Smooth muscle cell (in vitro differentiated cells): Measurements from ENCODE around the gene CYSTM1. TPM values are rescaled to one million over a fixed set of nuclear protein-coding genes. Genes with fewer than 3 reads are reported as not detected.

Source experiments
- DNase-seq: peaks from one replicate; lab custom pipeline; 2025; ENCODE audit not compliant: unreplicated experiment; lab: John Stamatoyannopoulos, UW
- H2AFZ ChIP-seq: fragments of 200-600 bp; sonication (generic); 2 replicates; pipeline ENCODE4 v1.6.0; 2016; ENCODE audit warnings: antibody characterized with exemption, low read depth, mild to moderate bottlenecking
- H3F3A ChIP-seq: fragments of 200-600 bp; sonication (generic); 2 replicates; pipeline ENCODE4 v1.6.0; 2017; ENCODE audit warnings: antibody characterized with exemption, low read depth
- H3K27ac ChIP-seq: fragments of 200-600 bp; sonication (generic); 2 replicates; pipeline ENCODE4 v1.5.1; 2016; ENCODE audit warnings: low read depth, mild to moderate bottlenecking
- H3K27me3 ChIP-seq: fragments of 200-600 bp; sonication (generic); 2 replicates; pipeline ENCODE4 v1.6.1; 2016; ENCODE audit warnings: low read depth, mild to moderate bottlenecking
- H3K36me3 ChIP-seq: fragments of 200-600 bp; sonication (generic); 2 replicates; pipeline ENCODE4 v1.5.1; 2016; ENCODE audit warnings: low read depth
- H3K4me1 ChIP-seq: fragments of 200-600 bp; sonication (generic); 2 replicates; pipeline ENCODE4 v1.5.1; 2016; ENCODE audit warnings: low read depth
- H3K4me2 ChIP-seq: fragments of 200-600 bp; sonication (generic); 2 replicates; pipeline ENCODE4 v1.6.0; 2016; ENCODE audit warnings: mild to moderate bottlenecking
- H3K4me3 ChIP-seq: fragments of 200-600 bp; sonication (generic); 2 replicates; pipeline ENCODE4 v1.5.1; 2016; ENCODE audit warnings: mild to moderate bottlenecking
- H3K79me2 ChIP-seq: fragments of 200-600 bp; sonication (generic); 2 replicates; pipeline ENCODE4 v1.6.0; 2016; ENCODE audit warnings: low read depth, mild to moderate bottlenecking
- H3K9ac ChIP-seq: fragments of 200-600 bp; sonication (generic); 2 replicates; pipeline ENCODE4 v1.6.0; 2016; ENCODE audit warnings: low read depth
- H3K9me3 ChIP-seq: fragments of 200-600 bp; sonication (generic); replicated peaks from 2 replicates; pipeline ENCODE4 v1.5.1; 2016; ENCODE audit warnings: low read depth
- H4K20me1 ChIP-seq: fragments of 200-600 bp; sonication (generic); 2 replicates; pipeline ENCODE4 v1.6.0; 2016; ENCODE audit warnings: low read depth
- WGBS: methylation state at CpG from one replicate; pipeline ENCODE4 v1.1.7; 2016; ENCODE audit warnings: low lambda C conversion rate; 5-methylcytosine and 5-hydroxymethylcytosine counted together
- polyA plus RNA-seq: library from polyadenylated mRNA; unstranded; fragments of >200 nt; fragmentation: Nextera tagmentation; extraction: Ambion mirVana; gene quantifications from 2 replicates; pipeline ENCODE4 v1.2.1, GENCODE V29; 2016
- total RNA-seq: library from RNA; depleted of rRNA; stranded (reverse); fragments of >200 nt; gene quantifications from 2 replicates; pipeline ENCODE4 v1.2.3, GENCODE V29; 2014
- TF ChIP-seq, protein P1 (sequence below): fragments of 200-600 bp; sonication (generic); IDR thresholded peaks from 2 replicates; pipeline ENCODE4 v1.5.1; 2017; ENCODE audit warnings: borderline replicate concordance, mild to moderate bottlenecking, antibody characterized with exemption; ENCODE audit not compliant: insufficient read depth, poor library complexity, severe bottlenecking

The CYSTM1 gene
- total and polyA plus RNA-seq, 2 experiments from 2014 or later, result 23.5 to 45.6 TPM

DNA sequence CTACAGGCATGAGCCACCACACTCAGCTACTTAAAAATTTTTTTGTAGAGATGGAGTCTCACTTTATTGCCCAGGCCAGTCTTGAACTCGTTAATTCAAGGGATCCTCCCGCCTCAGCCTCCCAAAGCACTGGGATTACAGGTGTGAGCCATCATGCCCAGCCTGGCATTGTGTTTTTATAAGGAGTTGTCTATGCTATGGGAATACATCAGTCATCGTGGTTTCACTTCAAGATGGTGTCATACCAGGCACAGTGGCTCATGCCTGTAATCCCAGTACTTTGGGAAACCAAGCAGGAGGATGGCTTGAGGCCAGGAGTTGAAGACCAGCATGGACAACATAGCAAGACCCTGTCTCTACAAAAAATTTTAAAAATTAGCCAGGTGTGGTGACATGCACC lies 49.7 kb downstream of the CYSTM1 start:
- H3K27me3 ChIP-seq, result no peaks in the 10 kb centered on the region
- WGBS, result 94% methylated on average over 3 of the region's 3 CpGs
- no peaks in the 10 kb centered on the region for H3K9me3 ChIP-seq
- no peaks in the 10 kb centered on the region for H4K20me1 ChIP-seq
- no peak overlapping the region for H3K4me2 ChIP-seq
- DNase-seq, result no peak
- TF ChIP-seq, protein P1, sequence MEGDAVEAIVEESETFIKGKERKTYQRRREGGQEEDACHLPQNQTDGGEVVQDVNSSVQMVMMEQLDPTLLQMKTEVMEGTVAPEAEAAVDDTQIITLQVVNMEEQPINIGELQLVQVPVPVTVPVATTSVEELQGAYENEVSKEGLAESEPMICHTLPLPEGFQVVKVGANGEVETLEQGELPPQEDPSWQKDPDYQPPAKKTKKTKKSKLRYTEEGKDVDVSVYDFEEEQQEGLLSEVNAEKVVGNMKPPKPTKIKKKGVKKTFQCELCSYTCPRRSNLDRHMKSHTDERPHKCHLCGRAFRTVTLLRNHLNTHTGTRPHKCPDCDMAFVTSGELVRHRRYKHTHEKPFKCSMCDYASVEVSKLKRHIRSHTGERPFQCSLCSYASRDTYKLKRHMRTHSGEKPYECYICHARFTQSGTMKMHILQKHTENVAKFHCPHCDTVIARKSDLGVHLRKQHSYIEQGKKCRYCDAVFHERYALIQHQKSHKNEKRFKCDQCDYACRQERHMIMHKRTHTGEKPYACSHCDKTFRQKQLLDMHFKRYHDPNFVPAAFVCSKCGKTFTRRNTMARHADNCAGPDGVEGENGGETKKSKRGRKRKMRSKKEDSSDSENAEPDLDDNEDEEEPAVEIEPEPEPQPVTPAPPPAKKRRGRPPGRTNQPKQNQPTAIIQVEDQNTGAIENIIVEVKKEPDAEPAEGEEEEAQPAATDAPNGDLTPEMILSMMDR, result no peak
- H3K9ac ChIP-seq, result no peak overlapping the region
- H3K4me1 ChIP-seq, result peaks cover 16% of the 10 kb centered on the region
- H3K79me2 ChIP-seq, result no peaks in the 10 kb centered on the region
- no peak overlapping the region for H3K4me3 ChIP-seq
- H3F3A ChIP-seq, result peaks cover 7% of the 10 kb centered on the region
- H2AFZ ChIP-seq, result no peak overlapping the region
- H3K36me3 ChIP-seq, result no peaks in the 10 kb centered on the region
- H3K27ac ChIP-seq, result no peak overlapping the region

DNA sequence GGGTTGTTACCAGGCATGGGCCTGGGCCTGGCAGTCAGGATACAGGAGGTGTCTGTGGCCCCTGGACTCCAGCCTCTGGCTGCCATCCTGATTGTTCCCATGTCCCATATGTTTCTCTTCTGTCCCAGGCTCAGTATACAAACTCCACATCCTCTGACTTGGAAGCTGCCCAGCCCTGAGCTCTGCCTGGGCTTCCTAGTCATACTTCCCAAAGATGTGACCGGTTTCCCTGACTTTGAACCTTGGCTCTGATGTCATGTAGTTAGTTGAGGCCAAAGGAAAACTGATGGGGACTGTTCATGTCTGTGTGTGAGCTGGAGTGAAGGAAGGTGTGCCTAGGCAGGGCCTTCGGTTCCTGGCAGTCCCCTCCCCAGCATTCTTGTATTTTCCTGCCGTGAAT lies 50.4 kb downstream of the CYSTM1 start:
- Histone ChIP-seq H2AFZ (no peak overlapping the region), H3K79me2 (no peaks in the 10 kb centered on the region), H3K9me3 (no peaks in the 10 kb centered on the region), H4K20me1 (no peaks in the 10 kb centered on the region), H3F3A (peaks cover 7% of the 10 kb centered on the region), H3K4me3 (no peak overlapping the region), H3K4me1 (peaks cover 11% of the 10 kb centered on the region), H3K27ac (no peak overlapping the region), H3K9ac (no peak overlapping the region), H3K27me3 (no peaks in the 10 kb centered on the region), H3K36me3 (no peaks in the 10 kb centered on the region), H3K4me2 (no peak overlapping the region)
- DNase-seq, result no peak
- 94% methylated on average over 3 of the region's 3 CpGs for WGBS
- TF ChIP-seq, protein P1, result no peak

DNA sequence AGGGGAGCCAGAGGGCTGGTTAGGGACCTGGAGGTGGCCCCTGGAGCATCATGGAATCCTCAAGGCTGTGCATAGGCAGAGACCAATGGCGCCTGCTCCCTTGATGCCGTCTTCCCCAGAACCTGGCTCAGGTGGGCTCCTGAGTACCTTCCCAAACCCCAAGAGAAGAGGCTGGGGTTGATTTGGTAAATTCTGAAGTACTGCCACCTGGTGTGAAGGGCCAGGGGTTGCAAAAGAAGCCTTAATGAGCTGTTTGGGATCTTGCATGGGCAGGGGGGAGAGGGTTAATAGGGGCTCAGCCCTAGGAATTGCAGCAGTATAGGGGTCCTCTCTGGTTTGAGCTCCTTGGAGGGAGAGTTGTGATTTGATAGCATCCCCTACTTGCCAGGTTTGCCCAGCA lies 52.1 kb downstream of the CYSTM1 start:
- Histone ChIP-seq H3F3A (no peaks in the 10 kb centered on the region), H4K20me1 (no peaks in the 10 kb centered on the region), H3K36me3 (no peaks in the 10 kb centered on the region), H3K4me1 (no peaks in the 10 kb centered on the region), H3K9ac (no peak overlapping the region), H3K27ac (no peak overlapping the region), H3K79me2 (no peaks in the 10 kb centered on the region), H2AFZ (no peak overlapping the region), H3K4me2 (no peak overlapping the region), H3K4me3 (no peak overlapping the region), H3K9me3 (no peaks in the 10 kb centered on the region), H3K27me3 (no peaks in the 10 kb centered on the region)
- WGBS, result 89% methylated on average over 2 of the region's 2 CpGs
- DNase-seq, result no peak
- TF ChIP-seq, protein P1, result no peak

DNA sequence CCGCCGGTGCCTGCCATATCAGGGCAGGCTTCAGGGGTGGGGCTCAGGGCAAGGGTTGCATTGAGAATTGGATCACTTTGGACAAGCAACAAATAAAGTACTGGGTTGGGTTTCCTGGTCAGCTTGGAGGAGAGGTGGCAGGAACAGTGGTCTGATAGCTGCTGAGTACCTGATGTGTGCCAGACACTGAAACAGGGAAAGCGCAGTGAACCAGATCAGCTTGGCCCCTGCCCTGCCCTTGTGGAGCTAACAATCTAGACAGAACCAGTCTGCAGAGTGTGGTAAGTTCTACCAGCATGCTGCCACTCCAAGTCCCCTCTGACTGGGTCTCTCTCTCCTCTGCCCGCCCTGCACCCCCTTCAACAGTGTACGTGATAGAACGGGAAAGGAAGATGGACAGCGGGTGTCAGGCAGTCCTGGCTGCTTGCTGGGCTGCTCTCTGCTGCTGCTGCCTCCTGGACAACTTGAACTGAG lies 53.4 kb downstream of the CYSTM1 start:
- Histone ChIP-seq H4K20me1 (no peaks in the 10 kb centered on the region), H3K79me2 (no peaks in the 10 kb centered on the region), H3K36me3 (no peaks in the 10 kb centered on the region), H3F3A (no peaks in the 10 kb centered on the region), H3K4me3 (no peak overlapping the region), H3K4me2 (no peak overlapping the region), H3K9ac (no peak overlapping the region), H2AFZ (no peak overlapping the region), H3K27me3 (no peaks in the 10 kb centered on the region), H3K9me3 (no peaks in the 10 kb centered on the region), H3K27ac (no peak overlapping the region), H3K4me1 (no peaks in the 10 kb centered on the region)
- TF ChIP-seq, protein P1, result no peak
- DNase-seq, result no peak
- 98% methylated on average over 7 of the region's 7 CpGs for WGBS
